Measurements from ENCODE around the gene USP35. TPM values are rescaled to one million over a fixed set of nuclear protein-coding genes. Genes with fewer than 3 reads are reported as not detected.

The USP35 gene, protein sequence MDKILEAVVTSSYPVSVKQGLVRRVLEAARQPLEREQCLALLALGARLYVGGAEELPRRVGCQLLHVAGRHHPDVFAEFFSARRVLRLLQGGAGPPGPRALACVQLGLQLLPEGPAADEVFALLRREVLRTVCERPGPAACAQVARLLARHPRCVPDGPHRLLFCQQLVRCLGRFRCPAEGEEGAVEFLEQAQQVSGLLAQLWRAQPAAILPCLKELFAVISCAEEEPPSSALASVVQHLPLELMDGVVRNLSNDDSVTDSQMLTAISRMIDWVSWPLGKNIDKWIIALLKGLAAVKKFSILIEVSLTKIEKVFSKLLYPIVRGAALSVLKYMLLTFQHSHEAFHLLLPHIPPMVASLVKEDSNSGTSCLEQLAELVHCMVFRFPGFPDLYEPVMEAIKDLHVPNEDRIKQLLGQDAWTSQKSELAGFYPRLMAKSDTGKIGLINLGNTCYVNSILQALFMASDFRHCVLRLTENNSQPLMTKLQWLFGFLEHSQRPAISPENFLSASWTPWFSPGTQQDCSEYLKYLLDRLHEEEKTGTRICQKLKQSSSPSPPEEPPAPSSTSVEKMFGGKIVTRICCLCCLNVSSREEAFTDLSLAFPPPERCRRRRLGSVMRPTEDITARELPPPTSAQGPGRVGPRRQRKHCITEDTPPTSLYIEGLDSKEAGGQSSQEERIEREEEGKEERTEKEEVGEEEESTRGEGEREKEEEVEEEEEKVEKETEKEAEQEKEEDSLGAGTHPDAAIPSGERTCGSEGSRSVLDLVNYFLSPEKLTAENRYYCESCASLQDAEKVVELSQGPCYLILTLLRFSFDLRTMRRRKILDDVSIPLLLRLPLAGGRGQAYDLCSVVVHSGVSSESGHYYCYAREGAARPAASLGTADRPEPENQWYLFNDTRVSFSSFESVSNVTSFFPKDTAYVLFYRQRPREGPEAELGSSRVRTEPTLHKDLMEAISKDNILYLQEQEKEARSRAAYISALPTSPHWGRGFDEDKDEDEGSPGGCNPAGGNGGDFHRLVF
- 6.8 and 12.4 TPM in 2 replicates for total RNA-seq

DNA sequence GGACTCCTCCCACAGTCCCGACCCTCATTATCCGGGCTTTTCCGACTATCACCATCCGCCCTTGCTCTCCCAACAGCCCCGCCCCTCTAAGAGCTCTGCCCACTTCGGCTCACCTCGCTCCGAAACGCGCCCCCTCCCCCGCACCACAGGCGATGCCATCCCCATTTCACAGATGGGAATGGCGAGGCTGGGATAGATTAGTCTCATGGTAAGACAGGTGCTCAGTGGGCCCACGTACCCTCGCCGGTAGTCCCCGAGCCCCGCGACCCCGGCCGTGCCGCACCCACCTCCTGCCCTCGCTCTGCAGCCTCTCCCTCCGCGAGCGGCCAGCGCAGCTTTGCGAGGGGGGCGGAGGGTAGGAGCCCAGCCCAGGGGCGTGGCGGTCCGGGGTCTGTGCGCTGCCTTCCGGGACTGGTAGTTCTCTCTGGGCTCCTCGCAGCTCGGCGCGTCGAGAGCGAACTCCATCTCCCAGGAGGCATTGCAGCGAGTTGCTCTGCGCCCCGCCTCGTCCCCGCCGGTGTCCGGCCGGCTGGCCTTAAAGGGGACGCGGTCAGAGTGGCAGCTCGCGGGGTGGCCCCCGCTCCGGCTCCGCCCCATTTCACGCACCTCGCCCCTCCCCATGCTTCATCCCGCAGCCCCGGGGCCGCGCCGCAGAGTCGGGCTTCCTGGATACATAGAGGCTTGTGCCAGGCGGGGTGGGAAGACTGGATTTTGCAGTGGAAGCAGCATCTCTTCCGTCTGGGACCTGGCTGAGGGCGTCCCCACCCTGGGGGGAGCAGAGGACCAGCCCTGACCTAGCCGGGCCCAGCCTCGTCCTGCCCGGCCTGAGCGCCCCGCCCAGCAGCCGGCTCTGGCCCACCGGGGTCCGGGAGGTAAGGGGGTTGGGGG lies at the start of gene USP35, which contains the start of gene KCTD21:
USP35 (plus strand) TSS at position 634 of the 888 bp plus-strand sequence. CDS start 7,327 bp downstream, outside the sequence.
KCTD21 (minus strand) TSS at position 341 of the 888 bp plus-strand sequence. CDS start 14,072 bp downstream, outside the sequence.
- peak; percentile 90 for DNase-seq (ENCODE audit: low read depth)

DNA sequence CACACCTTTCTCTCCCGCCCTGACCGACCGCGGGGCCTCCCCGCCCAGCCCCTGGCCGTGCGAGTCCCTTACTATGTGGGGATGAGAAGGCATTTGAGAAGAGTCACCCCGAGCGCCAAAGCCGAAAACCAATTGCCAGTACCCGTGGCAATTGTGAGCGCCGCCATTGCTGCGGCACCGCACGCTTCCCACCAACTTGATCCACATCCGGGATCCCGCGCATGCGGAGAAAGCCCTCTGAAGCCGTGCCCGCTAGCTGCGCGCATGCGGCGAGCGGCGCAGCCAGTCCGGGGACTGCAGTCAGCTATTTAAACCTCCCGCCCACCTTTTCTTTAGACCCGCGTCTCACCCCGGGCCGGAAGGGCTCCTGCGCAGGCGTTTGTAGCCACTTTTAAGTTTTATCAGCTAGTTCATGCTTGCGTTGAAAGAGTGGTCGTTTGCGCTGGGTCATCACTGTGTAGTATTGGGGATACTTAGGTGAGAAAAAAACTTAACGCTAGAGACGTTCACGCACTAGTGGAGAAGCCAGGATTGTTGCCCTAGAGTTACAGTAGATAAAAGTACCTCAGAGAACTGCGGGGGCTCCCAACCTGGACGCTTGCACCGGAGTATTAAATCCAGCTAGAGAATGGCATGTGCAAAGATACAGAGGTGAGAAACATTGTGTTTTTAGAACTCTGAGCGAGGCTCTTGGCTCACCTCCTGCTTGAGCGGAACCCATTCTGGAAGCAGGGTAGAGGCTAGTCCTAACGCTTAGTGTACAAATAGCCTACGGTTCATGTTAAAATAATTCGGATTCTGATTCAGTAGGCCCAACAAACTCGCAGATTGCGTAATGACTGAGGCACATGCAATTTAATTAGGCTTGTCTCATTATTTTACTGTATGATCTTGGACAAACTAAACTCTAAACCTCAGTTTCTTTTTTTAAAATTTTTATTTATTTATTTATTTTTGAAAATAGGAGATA lies 49.0 kb upstream of the USP35 start, which contains the start of gene ALG8:
ALG8 (minus strand) TSS at position 205 of the 970 bp plus-strand sequence; CDS start at position 167, 38 bp downstream.
- peak; percentile 94 for DNase-seq (ENCODE audit: low read depth)

DNA sequence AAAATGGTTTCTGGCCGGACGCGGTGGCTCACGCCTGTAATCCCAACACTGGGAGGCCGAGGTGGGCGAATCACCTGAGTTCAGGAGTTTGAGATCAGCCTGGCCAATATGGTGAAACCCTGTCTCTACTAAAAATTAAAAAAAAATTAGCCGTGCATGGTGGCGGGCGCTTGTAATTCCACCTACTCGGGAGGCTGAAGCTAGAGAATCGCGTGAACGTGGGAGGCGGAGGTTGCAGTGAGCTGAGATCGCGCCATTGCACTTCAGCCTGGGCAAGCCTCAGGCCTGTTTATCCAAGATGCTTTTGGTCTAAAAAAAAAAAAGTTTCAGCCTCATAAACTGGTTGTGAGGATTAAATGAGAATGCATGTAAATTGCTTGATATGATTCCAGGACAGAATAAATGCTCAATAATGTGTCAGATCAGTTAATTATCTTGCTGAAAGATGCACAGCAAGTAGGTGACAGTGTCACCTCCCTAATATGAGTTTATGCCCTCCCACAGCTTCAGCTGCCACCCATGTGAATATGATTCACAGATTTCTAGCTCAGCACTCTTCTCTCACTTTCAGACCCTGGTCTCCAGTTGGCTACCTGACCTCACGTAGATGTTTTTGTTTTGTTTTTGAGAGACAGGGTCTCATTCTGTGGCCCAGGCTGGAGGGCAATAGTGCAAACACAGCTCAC lies 48.2 kb upstream of the USP35 start:
- DNase-seq (ENCODE audit: low read depth): no peak

DNA sequence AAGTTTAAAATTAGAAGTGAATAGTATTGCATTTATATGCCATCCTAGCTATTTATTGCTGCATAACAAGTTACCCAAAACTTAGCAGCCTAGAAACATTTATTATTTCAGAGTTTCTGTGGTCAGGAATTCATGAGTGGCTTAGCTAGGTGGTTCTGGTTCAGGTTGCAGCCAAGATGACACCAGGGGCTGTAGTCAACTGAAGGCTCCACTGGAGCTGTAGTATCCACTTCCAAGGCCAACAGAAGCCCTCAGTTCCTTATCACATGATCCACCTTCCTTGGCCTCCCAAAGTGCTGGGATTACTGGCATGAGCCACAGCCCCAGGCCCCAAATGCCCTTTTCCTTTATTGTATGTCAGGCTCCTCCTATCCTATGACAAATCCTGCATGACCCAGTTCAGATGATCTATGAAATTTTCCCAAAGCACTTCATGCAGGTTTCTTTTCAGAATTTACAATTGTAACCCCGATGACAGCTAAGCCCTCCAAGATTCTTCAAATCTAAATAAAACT lies 43.2 kb upstream of the USP35 start:
- no peak for DNase-seq (ENCODE audit: low read depth)

DNA sequence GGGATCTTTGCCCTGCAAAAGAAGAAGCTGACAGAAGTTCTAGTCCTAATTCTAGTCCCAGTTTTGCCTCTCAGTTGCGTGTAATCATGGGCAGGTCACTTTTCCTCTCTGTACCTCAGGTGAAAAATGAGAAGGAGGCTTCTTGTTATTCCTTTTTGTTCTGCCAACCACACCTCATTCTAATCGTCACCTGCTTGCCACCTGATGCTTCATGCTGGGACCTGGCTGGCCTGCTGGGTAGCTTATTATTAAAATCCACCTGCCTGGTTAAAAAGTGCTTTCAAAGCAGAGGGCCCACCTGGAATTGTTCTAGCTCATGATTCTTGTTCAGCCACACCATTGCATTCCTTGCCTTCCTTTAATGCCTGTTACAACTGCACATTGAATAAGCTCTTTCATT lies 40.9 kb upstream of the USP35 start:
- DNase-seq (ENCODE audit: low read depth): no peak

DNA sequence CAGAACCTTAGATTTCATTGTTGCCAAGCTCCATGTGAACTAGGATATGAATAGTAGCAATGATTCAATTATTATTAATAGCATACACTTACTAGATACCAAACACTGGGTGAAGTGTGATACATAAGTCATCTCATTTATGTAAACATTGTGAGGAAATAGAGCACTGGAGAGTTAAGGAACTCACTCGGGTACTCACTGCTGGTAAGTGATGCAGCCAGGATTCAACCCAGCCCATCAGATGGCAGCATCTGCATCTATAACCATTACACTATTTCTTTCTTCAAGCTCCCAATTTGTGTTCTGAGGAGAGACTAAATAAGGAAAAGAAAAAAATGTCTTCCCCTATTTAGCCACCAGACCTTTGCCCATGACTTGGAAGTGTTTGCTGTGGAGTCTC lies 39.1 kb upstream of the USP35 start:
- DNase-seq (ENCODE audit: low read depth): no peak

DNA sequence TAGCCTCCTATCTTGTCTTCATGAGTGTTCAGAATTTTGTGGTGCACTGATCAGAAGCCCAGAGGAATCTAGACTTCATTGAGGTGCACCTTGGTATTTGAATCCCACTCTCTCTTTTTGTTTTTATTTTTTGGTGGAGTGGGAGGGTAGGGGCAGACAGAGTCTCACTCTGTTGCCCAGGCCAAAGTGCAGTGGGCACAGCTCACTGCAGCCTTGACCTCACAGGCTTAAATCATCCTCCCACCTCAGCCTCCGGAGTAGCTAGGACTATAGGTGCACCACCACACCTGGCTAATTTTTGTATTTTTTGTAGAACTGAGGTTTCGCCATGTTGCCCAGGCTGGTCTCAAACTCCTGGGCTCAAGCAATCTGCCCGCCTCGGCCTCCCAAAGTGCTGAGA lies 38.4 kb upstream of the USP35 start:
- no peak for DNase-seq (ENCODE audit: low read depth)

DNA sequence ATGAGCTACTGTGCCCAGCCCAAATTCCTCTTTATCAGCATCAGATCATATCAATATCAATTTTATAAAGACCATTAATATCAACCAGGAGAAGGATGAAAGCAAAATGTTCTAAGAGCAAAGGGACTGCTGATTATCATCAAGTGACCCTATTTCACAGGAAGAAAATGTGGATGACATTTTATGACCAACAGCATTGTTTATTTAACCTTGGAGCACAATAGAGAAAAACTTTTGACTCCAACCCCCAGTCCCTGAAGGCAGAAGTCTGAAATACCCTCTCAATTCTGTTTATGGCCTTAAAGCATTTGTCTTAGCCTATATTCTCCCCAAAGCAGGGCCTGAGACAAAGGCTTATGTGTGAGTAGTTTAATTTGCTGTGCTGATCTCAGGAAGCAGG lies 38.0 kb upstream of the USP35 start:
- DNase-seq (ENCODE audit: low read depth): no peak

DNA sequence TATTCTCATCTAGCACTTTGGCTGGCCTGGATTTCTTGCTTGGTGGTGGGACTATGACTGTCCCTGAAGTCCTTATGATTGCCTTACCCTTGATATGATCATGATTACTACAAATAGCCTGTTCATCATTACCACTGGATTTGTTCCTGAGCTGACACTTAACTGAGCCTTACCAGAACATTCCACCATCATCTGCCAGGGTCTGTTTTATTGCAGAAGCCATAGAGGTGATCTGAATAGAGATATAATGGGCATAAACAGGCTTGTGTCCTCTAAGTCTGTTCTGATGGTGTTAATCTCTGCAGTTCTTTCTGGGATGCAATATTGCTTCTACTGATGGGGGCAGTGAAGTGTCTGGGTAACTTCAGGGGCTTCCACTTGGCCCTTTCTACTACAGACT lies 36.9 kb upstream of the USP35 start:
- DNase-seq (ENCODE audit: low read depth): no peak

DNA sequence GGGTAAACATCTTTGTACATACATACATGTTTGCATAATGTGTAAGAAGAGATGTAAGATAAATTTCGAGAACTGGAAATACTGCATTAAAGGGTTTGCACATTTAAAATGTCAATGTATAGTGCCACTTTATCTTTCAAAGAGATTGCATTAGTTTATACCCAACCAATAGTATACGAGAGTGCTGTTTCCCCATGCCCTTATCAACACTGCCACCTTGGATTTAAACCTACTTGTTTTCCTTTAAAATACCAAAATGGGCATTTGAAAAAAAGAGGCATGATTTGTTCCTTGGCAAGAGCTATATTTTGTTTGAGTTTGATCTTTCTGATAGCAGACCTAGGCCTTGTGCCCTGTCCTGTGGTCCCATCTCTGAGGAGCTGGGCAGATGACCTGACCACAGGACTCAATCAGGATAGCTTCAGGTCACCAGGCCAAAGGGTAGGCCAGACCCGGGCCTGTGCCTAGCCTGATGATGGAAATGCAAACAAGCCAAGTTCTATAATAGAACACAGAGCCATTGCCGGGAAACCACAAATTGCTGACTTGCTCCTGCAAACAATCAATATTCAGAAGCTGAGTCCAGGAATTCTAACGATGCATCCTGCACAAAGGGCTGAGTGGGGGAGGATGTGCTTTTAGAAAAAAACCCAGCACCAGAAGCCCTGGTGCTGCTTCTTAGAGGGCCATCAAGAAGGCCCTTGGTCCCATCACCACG lies 32.4 kb upstream of the USP35 start:
- DNase-seq (ENCODE audit: low read depth): peak; percentile 13

DNA sequence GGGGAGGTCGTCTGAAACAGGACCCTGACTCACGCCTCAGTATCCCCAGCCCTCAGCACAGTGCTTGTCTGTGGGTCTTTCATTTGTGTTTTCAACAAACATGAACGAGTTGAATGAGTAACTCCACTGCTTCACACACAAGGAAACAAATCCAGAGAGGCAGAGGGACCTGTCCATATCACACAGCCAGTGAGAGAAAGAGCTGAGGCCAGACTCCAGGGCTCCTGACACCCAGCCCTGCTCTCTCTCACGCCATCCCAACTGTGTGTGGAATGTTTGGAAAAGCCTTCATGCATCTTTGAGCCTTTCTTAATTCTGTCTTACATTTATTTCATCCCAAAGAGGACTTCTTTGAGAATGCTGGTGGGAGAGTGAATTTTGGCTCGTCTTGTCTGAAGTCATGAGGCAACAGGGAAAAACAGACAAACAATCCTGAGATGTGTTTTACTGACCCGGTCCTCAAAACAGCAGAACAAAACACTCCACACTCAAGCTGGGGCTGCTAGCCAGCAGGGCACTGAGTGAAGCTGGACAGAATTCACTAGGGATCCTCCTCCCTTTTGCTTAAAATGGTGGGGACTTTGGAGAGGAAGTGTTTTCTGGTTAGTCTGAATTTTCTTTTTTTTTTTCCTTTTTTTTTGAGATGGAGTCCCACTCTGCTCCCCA lies 29.6 kb upstream of the USP35 start:
- DNase-seq (ENCODE audit: low read depth): no peak

DNA sequence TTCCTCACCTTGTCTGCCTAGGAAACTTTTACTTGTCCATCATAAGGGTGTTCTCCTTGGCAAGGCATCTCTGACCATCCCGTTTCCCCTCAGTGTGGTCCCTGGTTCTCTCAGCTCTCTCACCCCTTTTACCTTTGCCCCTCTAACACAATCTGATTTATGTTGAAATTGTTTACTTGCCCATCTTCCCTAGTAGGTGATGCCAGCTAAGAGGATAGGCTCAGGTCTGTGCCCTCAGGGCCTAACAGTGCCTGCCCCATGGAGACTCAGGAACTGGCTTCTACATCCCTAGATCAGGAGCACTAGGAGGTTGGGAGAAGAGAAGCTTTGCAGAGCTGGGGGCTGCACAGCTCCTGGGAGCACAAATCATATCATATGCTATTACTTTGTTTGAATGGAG lies 28.2 kb upstream of the USP35 start:
- no peak for DNase-seq (ENCODE audit: low read depth)

DNA sequence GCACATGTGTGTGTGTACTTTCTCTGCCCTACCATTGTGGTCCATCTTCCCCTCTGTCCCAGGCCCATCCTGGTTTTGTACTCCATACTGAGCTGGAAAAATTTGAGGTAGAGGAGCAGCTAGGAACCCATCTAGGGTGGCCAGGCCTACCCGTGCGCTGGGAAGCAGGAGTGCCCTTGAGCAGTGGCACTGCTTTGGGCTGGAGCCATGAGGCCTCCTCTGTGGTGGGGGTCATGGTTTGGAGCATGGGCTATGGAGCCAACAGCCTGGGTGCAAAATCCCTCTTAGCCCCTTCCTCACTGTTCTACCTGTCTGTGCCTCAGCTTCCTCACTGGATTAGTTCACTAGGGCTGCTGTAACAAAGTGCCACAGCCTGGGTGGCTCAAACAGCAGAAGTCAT lies 27.4 kb upstream of the USP35 start:
- no peak for DNase-seq (ENCODE audit: low read depth)

DNA sequence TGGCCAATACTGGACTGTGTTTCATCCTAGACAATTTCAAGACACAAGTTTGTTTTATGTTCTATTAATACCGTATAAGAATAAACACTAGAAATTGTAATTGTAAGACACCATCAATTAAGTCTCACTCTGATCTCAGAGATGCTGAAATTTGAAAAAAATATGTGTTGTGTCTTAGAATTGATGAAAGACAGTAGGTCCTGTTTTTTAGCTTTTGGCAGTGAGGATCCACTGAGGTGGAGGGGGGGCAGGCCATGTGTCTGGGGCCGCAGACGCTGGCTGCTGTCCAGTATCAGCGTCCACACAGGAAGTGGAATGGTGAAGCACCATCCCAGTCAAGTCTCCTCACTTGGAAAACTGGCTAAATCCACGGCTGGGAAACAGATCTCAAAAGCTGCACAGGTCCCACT lies 26.8 kb upstream of the USP35 start:
- no peak for DNase-seq (ENCODE audit: low read depth)

DNA sequence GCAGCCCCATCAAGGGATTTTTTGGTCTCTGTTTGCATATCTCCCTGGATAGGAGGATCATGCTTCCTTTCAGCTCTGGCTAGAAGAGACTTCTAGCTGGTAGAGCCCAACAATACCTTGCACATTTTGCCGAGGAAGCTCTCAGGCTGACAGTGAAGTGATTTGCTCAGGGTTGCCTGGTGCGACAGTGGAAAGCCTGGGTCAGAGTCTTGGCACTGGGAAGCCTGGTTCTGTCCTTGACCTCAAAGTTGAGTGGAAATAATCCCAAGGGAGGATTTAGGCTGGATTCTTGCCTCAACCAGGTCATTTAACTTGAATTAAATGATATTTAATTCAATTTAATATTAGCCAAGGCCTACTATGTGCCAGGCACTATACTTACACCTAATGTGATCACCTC lies 24.9 kb upstream of the USP35 start:
- DNase-seq (ENCODE audit: low read depth): no peak

DNA sequence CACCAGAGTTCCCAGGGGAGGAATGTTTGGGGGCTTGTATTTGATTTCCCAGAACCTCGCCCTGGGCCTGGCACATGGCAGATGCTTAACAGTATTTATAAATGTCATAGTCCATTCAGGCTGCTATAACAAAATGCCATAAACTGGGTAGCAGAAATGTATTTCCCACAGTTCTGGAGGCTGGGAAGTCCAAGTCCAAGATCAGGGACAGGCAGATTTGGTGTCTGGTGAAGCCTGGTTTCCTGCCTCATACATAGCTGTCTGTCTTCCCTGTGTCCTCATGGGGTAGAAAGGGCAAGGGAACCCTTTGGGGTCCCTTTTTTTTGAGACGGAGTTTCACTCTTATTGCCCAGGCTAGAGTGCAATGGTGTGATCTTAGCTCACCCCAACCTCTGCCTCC lies 24.2 kb upstream of the USP35 start:
- no peak for DNase-seq (ENCODE audit: low read depth)

DNA sequence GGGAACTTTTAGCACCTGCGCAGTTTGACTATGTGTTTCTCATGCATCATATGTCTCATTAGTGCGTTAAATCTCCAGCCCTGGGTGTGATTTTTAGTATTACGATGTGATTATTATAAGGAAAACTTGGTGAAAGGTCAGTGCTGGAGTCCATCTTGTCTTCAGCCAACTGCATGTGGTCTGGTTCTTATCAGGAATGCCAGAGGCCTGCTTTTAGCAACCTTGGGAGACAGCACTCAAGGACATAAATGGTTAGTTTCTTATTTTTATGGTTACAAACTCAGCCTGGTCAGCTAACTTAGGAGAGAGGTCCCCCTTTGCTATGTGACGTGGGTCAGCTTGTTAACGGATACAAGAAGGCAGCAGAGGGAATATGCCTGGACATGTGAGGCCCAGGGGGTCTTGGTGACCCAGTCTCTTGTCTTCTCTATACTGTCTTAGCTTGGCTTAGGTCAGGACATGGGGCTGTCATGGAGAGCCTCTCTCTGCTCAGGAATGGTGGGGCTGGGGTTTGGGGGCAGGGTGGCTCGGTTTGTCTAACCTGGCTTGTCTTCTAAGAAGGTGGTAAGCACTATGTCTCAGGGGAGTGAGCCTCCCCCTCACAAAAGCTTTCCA lies 21.8 kb upstream of the USP35 start:
- DNase-seq (ENCODE audit: low read depth): no peak

Measured in renal cortical epithelial cell (primary cell).